HEK293 (cell line): ENCODE measurements around the gene ABT1.
A peak's percentile ranks its signal among the peaks of the same experiment; 100 is the strongest.

Experiments used
- FEZF1 ChIP-seq: fragments of 450-650 bp; formaldehyde crosslinking; IDR thresholded peaks from 2 replicates; pipeline ENCODE4 v1.5.1; 2016; ENCODE audit warnings: missing biosample characterization, missing genetic modification characterization
- KLF8 ChIP-seq: fragments of 450-650 bp; formaldehyde crosslinking; IDR thresholded peaks from 2 replicates; pipeline ENCODE4 v1.5.1; 2016; ENCODE audit warnings: missing biosample characterization, missing genetic modification characterization
- PBX3 ChIP-seq: sonication (generic); formaldehyde crosslinking; IDR thresholded peaks from 2 replicates; pipeline ENCODE4 v1.8.1; 2022; ENCODE audit warnings: mild to moderate bottlenecking, moderate library complexity, missing genetic modification reagents
- ZNF155 ChIP-seq: fragments of 450-650 bp; formaldehyde crosslinking; IDR thresholded peaks from 2 replicates; pipeline ENCODE4 v1.5.1; 2016; ENCODE audit warnings: missing biosample characterization, missing genetic modification characterization
- ZNF223 ChIP-seq: fragments of 450-650 bp; formaldehyde crosslinking; IDR thresholded peaks from 2 replicates; pipeline ENCODE4 v1.5.1; 2016; ENCODE audit warnings: missing biosample characterization, missing genetic modification characterization
- ZNF426 ChIP-seq: fragments of 450-650 bp; formaldehyde crosslinking; IDR thresholded peaks from 2 replicates; pipeline ENCODE4 v1.5.1; 2017; ENCODE audit warnings: missing biosample characterization, missing genetic modification characterization, mild to moderate bottlenecking, inconsistent platforms, moderate library complexity
- ZNF513 ChIP-seq: fragments of 450-650 bp; IDR thresholded peaks from 2 replicates; pipeline ENCODE4 v1.5.1; 2018; ENCODE audit warnings: missing biosample characterization, missing genetic modification characterization
- ZNF623 ChIP-seq: fragments of 450-650 bp; formaldehyde crosslinking; IDR thresholded peaks from 2 replicates; pipeline ENCODE4 v1.5.1; 2016; ENCODE audit warnings: missing biosample characterization, missing genetic modification characterization
- ZNF629 ChIP-seq: fragments of 450-650 bp; formaldehyde crosslinking; IDR thresholded peaks from 2 replicates; pipeline ENCODE4 v1.5.1; 2017; ENCODE audit warnings: missing biosample characterization, missing genetic modification characterization
- ZNF670 ChIP-seq: fragments of 450-650 bp; formaldehyde crosslinking; IDR thresholded peaks from 2 replicates; pipeline ENCODE4 v1.5.1; 2016; ENCODE audit warnings: missing biosample characterization, missing genetic modification characterization, low read depth
- ZNF704 ChIP-seq: fragments of 450-650 bp; formaldehyde crosslinking; IDR thresholded peaks from 2 replicates; pipeline ENCODE4 v1.5.1; 2016; ENCODE audit warnings: missing biosample characterization, missing genetic modification characterization
- ZNF791 ChIP-seq: fragments of 450-650 bp; formaldehyde crosslinking; IDR thresholded peaks from 2 replicates; pipeline ENCODE4 v1.5.1; 2016; ENCODE audit warnings: missing biosample characterization, missing genetic modification characterization
- ZNF792 ChIP-seq: fragments of 450-650 bp; formaldehyde crosslinking; IDR thresholded peaks from 2 replicates; pipeline ENCODE4 v1.5.1; 2016; ENCODE audit warnings: missing biosample characterization, missing genetic modification characterization
- ZSCAN16 ChIP-seq: fragments of 450-650 bp; formaldehyde crosslinking; IDR thresholded peaks from 2 replicates; pipeline ENCODE4 v1.5.1; 2016; ENCODE audit warnings: missing biosample characterization, missing genetic modification characterization
- ZSCAN30 ChIP-seq: fragments of 450-650 bp; IDR thresholded peaks from 2 replicates; pipeline ENCODE4 v1.5.1; 2018; ENCODE audit warnings: missing biosample characterization, mild to moderate bottlenecking, missing genetic modification characterization, moderate library complexity
- TF ChIP-seq, protein P1 (sequence below): fragments of 450-650 bp; formaldehyde crosslinking; IDR thresholded peaks from 2 replicates; pipeline ENCODE4 v1.5.1; 2016; ENCODE audit warnings: missing biosample characterization, missing genetic modification characterization
- TF ChIP-seq, protein P2 (sequence below): fragments of 450-650 bp; formaldehyde crosslinking; IDR thresholded peaks from 2 replicates; pipeline ENCODE4 v1.5.1; 2017; ENCODE audit warnings: missing biosample characterization, missing genetic modification characterization
- TF ChIP-seq, protein P3 (sequence below): fragments of 450-650 bp; formaldehyde crosslinking; IDR thresholded peaks from 2 replicates; pipeline ENCODE4 v1.5.1; 2016; ENCODE audit warnings: missing biosample characterization, missing genetic modification characterization
- TF ChIP-seq, protein P4 (sequence below): fragments of 450-650 bp; formaldehyde crosslinking; IDR thresholded peaks from 2 replicates; pipeline ENCODE4 v1.5.1; 2017; ENCODE audit warnings: missing biosample characterization, missing genetic modification characterization
- TF ChIP-seq, protein P5 (sequence below): fragments of 450-650 bp; formaldehyde crosslinking; IDR thresholded peaks from 2 replicates; pipeline ENCODE4 v1.5.1; 2016; ENCODE audit warnings: missing biosample characterization, missing genetic modification characterization, borderline replicate concordance

ABT1 gene

DNA sequence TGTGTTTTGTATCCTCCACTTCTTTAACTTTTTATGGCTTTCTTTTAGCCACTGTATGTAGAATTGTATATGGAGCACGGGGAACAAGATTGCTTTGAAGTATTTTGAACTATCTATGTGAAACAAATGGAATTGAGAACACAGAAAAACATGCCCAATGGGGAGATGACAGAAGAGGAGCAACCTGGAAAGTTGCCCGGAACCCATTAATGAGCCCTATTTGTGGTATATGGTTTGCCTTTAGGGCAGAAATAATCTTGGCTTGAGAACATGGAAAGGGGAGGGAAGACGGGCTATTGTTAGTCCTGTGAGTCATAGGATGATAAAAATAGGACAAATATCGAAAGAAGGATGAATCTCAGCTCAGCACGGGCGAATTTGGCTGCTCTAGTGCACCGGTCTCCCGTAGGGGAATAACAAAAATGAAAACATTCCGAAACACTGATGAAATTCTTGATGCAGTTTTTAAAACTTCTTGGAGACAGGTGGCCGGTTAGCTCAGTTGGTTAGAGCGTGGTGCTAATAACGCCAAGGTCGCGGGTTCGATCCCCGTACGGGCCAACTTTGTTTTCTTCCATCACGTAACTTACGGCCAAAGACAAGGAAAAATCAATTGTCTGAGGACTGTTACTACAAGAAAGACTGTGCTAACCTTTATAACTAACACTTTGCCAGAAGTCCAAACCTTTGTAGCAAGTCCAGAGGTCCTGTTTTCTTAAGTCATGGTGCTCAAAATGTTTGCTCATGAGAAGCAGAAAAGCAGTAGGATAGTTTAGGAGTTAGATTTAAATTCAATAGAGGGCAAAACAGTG is 42.9 kb upstream of the ABT1 start (continued):
- peak; percentile 78 for TF ChIP-seq ZSCAN30
- peak; percentile 64 for TF ChIP-seq ZNF629 (tag by site-specific recombination)
- no peak for TF ChIP-seq ZNF155 (tag by site-specific recombination)
- 0 out of 2 replicates have a peak, but pooled peaks have one; percentile 34 for TF ChIP-seq KLF8
- peak; percentile 48; the same call in 1 of the 2 replicates for TF ChIP-seq FEZF1 (tag by site-specific recombination)
- TF ChIP-seq, protein P1, sequence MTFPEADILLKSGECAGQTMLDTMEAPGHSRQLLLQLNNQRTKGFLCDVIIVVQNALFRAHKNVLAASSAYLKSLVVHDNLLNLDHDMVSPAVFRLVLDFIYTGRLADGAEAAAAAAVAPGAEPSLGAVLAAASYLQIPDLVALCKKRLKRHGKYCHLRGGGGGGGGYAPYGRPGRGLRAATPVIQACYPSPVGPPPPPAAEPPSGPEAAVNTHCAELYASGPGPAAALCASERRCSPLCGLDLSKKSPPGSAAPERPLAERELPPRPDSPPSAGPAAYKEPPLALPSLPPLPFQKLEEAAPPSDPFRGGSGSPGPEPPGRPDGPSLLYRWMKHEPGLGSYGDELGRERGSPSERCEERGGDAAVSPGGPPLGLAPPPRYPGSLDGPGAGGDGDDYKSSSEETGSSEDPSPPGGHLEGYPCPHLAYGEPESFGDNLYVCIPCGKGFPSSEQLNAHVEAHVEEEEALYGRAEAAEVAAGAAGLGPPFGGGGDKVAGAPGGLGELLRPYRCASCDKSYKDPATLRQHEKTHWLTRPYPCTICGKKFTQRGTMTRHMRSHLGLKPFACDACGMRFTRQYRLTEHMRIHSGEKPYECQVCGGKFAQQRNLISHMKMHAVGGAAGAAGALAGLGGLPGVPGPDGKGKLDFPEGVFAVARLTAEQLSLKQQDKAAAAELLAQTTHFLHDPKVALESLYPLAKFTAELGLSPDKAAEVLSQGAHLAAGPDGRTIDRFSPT (tag by site-specific recombination) = peak; percentile 46; the same call in 1 of the 2 replicates
- no peak for TF ChIP-seq ZNF670
- no peak for TF ChIP-seq ZSCAN16 (tag by site-specific recombination)
- TF ChIP-seq ZNF792 (tag by site-specific recombination) = no peak
- no peak for TF ChIP-seq ZNF223 (tag by site-specific recombination)
- no peak for TF ChIP-seq ZNF426 (tag by site-specific recombination)
- TF ChIP-seq ZNF623 (tag by site-specific recombination) = no peak
- TF ChIP-seq ZNF791 (tag by site-specific recombination) = no peak
- TF ChIP-seq, protein P2, sequence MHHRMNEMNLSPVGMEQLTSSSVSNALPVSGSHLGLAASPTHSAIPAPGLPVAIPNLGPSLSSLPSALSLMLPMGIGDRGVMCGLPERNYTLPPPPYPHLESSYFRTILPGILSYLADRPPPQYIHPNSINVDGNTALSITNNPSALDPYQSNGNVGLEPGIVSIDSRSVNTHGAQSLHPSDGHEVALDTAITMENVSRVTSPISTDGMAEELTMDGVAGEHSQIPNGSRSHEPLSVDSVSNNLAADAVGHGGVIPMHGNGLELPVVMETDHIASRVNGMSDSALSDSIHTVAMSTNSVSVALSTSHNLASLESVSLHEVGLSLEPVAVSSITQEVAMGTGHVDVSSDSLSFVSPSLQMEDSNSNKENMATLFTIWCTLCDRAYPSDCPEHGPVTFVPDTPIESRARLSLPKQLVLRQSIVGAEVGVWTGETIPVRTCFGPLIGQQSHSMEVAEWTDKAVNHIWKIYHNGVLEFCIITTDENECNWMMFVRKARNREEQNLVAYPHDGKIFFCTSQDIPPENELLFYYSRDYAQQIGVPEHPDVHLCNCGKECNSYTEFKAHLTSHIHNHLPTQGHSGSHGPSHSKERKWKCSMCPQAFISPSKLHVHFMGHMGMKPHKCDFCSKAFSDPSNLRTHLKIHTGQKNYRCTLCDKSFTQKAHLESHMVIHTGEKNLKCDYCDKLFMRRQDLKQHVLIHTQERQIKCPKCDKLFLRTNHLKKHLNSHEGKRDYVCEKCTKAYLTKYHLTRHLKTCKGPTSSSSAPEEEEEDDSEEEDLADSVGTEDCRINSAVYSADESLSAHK (tag by site-specific recombination) = no peak
- peak; percentile 36; the same call in 1 of the 2 replicates for TF ChIP-seq PBX3
- TF ChIP-seq, protein P3, sequence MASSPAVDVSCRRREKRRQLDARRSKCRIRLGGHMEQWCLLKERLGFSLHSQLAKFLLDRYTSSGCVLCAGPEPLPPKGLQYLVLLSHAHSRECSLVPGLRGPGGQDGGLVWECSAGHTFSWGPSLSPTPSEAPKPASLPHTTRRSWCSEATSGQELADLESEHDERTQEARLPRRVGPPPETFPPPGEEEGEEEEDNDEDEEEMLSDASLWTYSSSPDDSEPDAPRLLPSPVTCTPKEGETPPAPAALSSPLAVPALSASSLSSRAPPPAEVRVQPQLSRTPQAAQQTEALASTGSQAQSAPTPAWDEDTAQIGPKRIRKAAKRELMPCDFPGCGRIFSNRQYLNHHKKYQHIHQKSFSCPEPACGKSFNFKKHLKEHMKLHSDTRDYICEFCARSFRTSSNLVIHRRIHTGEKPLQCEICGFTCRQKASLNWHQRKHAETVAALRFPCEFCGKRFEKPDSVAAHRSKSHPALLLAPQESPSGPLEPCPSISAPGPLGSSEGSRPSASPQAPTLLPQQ (tag by site-specific recombination) = no peak; the same call in 1 of the 2 replicates
- TF ChIP-seq ZNF513 (tag by site-specific recombination) = no peak
- TF ChIP-seq, protein P4, sequence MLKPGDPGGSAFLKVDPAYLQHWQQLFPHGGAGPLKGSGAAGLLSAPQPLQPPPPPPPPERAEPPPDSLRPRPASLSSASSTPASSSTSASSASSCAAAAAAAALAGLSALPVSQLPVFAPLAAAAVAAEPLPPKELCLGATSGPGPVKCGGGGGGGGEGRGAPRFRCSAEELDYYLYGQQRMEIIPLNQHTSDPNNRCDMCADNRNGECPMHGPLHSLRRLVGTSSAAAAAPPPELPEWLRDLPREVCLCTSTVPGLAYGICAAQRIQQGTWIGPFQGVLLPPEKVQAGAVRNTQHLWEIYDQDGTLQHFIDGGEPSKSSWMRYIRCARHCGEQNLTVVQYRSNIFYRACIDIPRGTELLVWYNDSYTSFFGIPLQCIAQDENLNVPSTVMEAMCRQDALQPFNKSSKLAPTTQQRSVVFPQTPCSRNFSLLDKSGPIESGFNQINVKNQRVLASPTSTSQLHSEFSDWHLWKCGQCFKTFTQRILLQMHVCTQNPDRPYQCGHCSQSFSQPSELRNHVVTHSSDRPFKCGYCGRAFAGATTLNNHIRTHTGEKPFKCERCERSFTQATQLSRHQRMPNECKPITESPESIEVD (tag by site-specific recombination) = peak; percentile 54
- TF ChIP-seq, protein P5, sequence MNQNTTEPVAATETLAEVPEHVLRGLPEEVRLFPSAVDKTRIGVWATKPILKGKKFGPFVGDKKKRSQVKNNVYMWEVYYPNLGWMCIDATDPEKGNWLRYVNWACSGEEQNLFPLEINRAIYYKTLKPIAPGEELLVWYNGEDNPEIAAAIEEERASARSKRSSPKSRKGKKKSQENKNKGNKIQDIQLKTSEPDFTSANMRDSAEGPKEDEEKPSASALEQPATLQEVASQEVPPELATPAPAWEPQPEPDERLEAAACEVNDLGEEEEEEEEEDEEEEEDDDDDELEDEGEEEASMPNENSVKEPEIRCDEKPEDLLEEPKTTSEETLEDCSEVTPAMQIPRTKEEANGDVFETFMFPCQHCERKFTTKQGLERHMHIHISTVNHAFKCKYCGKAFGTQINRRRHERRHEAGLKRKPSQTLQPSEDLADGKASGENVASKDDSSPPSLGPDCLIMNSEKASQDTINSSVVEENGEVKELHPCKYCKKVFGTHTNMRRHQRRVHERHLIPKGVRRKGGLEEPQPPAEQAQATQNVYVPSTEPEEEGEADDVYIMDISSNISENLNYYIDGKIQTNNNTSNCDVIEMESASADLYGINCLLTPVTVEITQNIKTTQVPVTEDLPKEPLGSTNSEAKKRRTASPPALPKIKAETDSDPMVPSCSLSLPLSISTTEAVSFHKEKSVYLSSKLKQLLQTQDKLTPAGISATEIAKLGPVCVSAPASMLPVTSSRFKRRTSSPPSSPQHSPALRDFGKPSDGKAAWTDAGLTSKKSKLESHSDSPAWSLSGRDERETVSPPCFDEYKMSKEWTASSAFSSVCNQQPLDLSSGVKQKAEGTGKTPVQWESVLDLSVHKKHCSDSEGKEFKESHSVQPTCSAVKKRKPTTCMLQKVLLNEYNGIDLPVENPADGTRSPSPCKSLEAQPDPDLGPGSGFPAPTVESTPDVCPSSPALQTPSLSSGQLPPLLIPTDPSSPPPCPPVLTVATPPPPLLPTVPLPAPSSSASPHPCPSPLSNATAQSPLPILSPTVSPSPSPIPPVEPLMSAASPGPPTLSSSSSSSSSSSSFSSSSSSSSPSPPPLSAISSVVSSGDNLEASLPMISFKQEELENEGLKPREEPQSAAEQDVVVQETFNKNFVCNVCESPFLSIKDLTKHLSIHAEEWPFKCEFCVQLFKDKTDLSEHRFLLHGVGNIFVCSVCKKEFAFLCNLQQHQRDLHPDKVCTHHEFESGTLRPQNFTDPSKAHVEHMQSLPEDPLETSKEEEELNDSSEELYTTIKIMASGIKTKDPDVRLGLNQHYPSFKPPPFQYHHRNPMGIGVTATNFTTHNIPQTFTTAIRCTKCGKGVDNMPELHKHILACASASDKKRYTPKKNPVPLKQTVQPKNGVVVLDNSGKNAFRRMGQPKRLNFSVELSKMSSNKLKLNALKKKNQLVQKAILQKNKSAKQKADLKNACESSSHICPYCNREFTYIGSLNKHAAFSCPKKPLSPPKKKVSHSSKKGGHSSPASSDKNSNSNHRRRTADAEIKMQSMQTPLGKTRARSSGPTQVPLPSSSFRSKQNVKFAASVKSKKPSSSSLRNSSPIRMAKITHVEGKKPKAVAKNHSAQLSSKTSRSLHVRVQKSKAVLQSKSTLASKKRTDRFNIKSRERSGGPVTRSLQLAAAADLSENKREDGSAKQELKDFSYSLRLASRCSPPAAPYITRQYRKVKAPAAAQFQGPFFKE = no peak
- no peak for TF ChIP-seq ZNF704 (tag by site-specific recombination)
